ENCODE measurements around the gene RPL18A. TPM values are rescaled to one million over a fixed set of nuclear protein-coding genes. Genes with fewer than 3 reads are reported as not detected.

RPL18A gene
- total and polyA plus RNA-seq, 2 donors (not counting 1 experiment from before 2014, with no cell fraction given) = 3,228 to 3,761 TPM

GRCh38 chr19:17848595-17849292 lies 11.0 kb upstream of the RPL18A start:
- no peak for TF ChIP-seq EZH2 (IDR thresholded peaks at IDR 0.05; ENCODE audit: borderline replicate concordance, insufficient read depth, low read depth, low read length, poor library complexity, severe bottlenecking)
- TF ChIP-seq, protein P1, sequence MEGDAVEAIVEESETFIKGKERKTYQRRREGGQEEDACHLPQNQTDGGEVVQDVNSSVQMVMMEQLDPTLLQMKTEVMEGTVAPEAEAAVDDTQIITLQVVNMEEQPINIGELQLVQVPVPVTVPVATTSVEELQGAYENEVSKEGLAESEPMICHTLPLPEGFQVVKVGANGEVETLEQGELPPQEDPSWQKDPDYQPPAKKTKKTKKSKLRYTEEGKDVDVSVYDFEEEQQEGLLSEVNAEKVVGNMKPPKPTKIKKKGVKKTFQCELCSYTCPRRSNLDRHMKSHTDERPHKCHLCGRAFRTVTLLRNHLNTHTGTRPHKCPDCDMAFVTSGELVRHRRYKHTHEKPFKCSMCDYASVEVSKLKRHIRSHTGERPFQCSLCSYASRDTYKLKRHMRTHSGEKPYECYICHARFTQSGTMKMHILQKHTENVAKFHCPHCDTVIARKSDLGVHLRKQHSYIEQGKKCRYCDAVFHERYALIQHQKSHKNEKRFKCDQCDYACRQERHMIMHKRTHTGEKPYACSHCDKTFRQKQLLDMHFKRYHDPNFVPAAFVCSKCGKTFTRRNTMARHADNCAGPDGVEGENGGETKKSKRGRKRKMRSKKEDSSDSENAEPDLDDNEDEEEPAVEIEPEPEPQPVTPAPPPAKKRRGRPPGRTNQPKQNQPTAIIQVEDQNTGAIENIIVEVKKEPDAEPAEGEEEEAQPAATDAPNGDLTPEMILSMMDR (IDR thresholded peaks at IDR 0.05) = no peak
- peak overlapping the region; percentile 38 for H2AFZ ChIP-seq (ENCODE audit: insufficient read depth, low read depth, low read length, poor library complexity, severe bottlenecking)
- POLR2A ChIA-PET = interaction anchor here (0.6 to 3.0 kb wide), 6 partner anchors 11 to 260 kb away, joined by 3 to 15 read pairs (median 5); partner anchors contain the start of genes CCDC124 and RPL18A
- peaks cover 56% of the 10 kb centered on the region for H3K4me1 Mint-ChIP-seq
- peaks cover 0 to 10% of the 10 kb centered on the region in 2 experiments for H3K36me3 ChIP-seq (replicated peaks in 1 of 2; ENCODE audit: control extremely low read depth in 1 of 2, control insufficient read depth in 1 of 2, extremely low read depth in 1 of 2, insufficient read depth in 2 of 2, low read length in 1 of 2)
- H3K4me2 ChIP-seq (replicated peaks; ENCODE audit: low read depth, low read length, poor library complexity, severe bottlenecking) = peak overlapping the region; percentile 93
- peak overlapping the region; percentile 96 for H3K4me3 Mint-ChIP-seq
- H3K79me2 ChIP-seq (ENCODE audit: control insufficient read depth, insufficient read depth, low read length) = peaks cover 37% of the 10 kb centered on the region
- no peaks in the 10 kb centered on the region for H3K27me3 Mint-ChIP-seq
- intact Hi-C loops (cut with micrococcal nuclease) = no loop called here
- no peaks in the 10 kb centered on the region for H3K9me3 Mint-ChIP-seq (ENCODE audit: insufficient read depth)
- no peak overlapping the region for H3K4me3 ChIP-seq (ENCODE audit: control extremely low read depth in 1 of 5, extremely low read depth in 1 of 5, insufficient read depth in 1 of 5, low read depth in 2 of 5, low read length in 4 of 5)
- peak overlapping the region; percentile 91 for H3K27ac Mint-ChIP-seq
- H3K27me3 ChIP-seq (replicated peaks in 1 of 4; ENCODE audit: control extremely low read depth in 1 of 4, control insufficient read depth in 3 of 4, insufficient read depth in 4 of 4, low read length in 3 of 4) = no peaks in the 10 kb centered on the region
- 80% methylated on average over 8 of the region's 14 CpGs for WGBS (ENCODE audit: insufficient coverage)
- H3K4me1 ChIP-seq (ENCODE audit: control insufficient read depth in 2 of 2, insufficient read depth in 2 of 2, low read length in 2 of 2) = peaks cover 58 to 84% of the 10 kb centered on the region in 2 donors
- H3K9ac ChIP-seq (ENCODE audit: low read length) = no peak overlapping the region
- H3K27ac ChIP-seq (ENCODE audit: low read length in 2 of 2) = peak overlapping the region; percentile 87 to 94
- H4K20me1 ChIP-seq (ENCODE audit: control insufficient read depth, insufficient read depth, low read length, poor library complexity, severe bottlenecking) = peaks cover 10% of the 10 kb centered on the region
- ATAC-seq (ENCODE audit: low read depth) (no peak), DNase-seq (no peak)
- peaks cover 0 to 6% (median 0%) of the 10 kb centered on the region in 3 donors for H3K9me3 ChIP-seq (ENCODE audit: control extremely low read depth in 1 of 3, control insufficient read depth in 2 of 3, insufficient read depth in 1 of 3, low read length in 2 of 3)
- CTCF ChIA-PET = interaction anchor here (0.6 to 15.3 kb wide), 6 partner anchors 7 to 286 kb away, joined by 3 to 374 read pairs (median 8); partner anchors contain the start of genes CCDC124 and RPL18A

DNA sequence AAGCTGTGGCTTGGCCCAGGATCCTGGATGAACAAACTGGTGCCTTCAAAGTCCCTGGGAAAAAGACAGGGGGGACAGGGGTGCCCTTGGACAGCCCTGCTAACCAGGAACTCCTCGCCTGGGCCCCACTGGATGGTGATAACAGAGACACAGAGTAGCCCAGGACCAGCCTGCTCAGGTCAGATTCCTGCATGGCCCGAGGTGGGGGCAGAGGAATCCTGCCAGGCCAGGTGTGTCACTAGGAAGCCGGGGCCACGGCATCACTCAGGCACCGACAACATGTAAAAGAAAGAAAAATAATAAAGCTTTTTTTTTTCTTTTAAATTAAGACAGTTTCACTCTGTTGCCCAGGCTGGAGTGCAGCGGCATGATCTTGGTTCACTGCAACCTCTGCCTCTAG lies 5.6 kb upstream of the RPL18A start:
- CTCF ChIA-PET = interaction anchor here (0.6 to 15.3 kb wide), 19 partner anchors 62 to 388 kb away, joined by 3 to 374 read pairs (median 8); partner anchors contain the start of gene CCDC124
- no peak overlapping the region for H3K4me3 ChIP-seq (ENCODE audit: control extremely low read depth in 1 of 5, extremely low read depth in 1 of 5, insufficient read depth in 1 of 5, low read depth in 2 of 5, low read length in 4 of 5)

More for the DNA sequence above, 5.6 kb upstream of the RPL18A start:
- H3K27ac ChIP-seq (ENCODE audit: low read length in 2 of 2) = no peak overlapping the region
- H2AFZ ChIP-seq (ENCODE audit: insufficient read depth, low read depth, low read length, poor library complexity, severe bottlenecking) = no peak overlapping the region
- H3K4me1 ChIP-seq (ENCODE audit: control insufficient read depth in 2 of 2, insufficient read depth in 2 of 2, low read length in 2 of 2) = peaks cover 25 to 46% of the 10 kb centered on the region in 2 donors
- intact Hi-C loops (cut with micrococcal nuclease) = loop anchor here (10.0 kb wide), 1 partner anchor 409 kb away; the partner anchor contains the start of gene TMEM221
- no peak overlapping the region for H3K4me3 Mint-ChIP-seq
- no peaks in the 10 kb centered on the region for H3K79me2 ChIP-seq (ENCODE audit: control insufficient read depth, insufficient read depth, low read length)
- H3K4me2 ChIP-seq (replicated peaks; ENCODE audit: low read depth, low read length, poor library complexity, severe bottlenecking) = no peak overlapping the region
- H3K4me1 Mint-ChIP-seq = peaks cover 25% of the 10 kb centered on the region
- no peaks in the 10 kb centered on the region for H3K36me3 ChIP-seq (replicated peaks in 1 of 2; ENCODE audit: control extremely low read depth in 1 of 2, control insufficient read depth in 1 of 2, extremely low read depth in 1 of 2, insufficient read depth in 2 of 2, low read length in 1 of 2)
- TF ChIP-seq EZH2 (IDR thresholded peaks at IDR 0.05; ENCODE audit: borderline replicate concordance, insufficient read depth, low read depth, low read length, poor library complexity, severe bottlenecking) = no peak
- TF ChIP-seq, protein P1 (IDR thresholded peaks at IDR 0.05) = no peak
- no peaks in the 10 kb centered on the region for H3K27me3 ChIP-seq (replicated peaks in 1 of 4; ENCODE audit: control extremely low read depth in 1 of 4, control insufficient read depth in 3 of 4, insufficient read depth in 4 of 4, low read length in 3 of 4)
- no peak overlapping the region for H3K9ac ChIP-seq (ENCODE audit: low read length)
- H4K20me1 ChIP-seq (ENCODE audit: control insufficient read depth, insufficient read depth, low read length, poor library complexity, severe bottlenecking) = no peaks in the 10 kb centered on the region
- peaks cover 0 to 6% (median 0%) of the 10 kb centered on the region in 3 donors for H3K9me3 ChIP-seq (ENCODE audit: control extremely low read depth in 1 of 3, control insufficient read depth in 2 of 3, insufficient read depth in 1 of 3, low read length in 2 of 3)
- ATAC-seq (ENCODE audit: low read depth) = no peak
- POLR2A ChIA-PET = interaction anchor here (0.7 kb wide), 1 partner anchor 118 kb away, joined by 6 read pairs; no protein-coding TSS in a partner anchor
- DNase-seq = no peak
- H3K27ac Mint-ChIP-seq = no peak overlapping the region
- H3K9me3 Mint-ChIP-seq (ENCODE audit: insufficient read depth) = no peaks in the 10 kb centered on the region
- WGBS (ENCODE audit: insufficient coverage) = 100% methylated on average over 4 of the region's 6 CpGs
- no peaks in the 10 kb centered on the region for H3K27me3 Mint-ChIP-seq

Data from B cell (primary cell).